DND-41 (cell line): ENCODE results near the gene BAD.

Experiments
- CTCF ChIP-seq: IDR thresholded peaks from 2 replicates; pipeline ENCODE4 v1.5.1; 2012; ENCODE audit warnings: borderline replicate concordance, low read length, moderate library complexity, mild to moderate bottlenecking; ENCODE audit not compliant: poor library complexity, severe bottlenecking; ENCODE audit errors: extremely low read depth
- EZH2 ChIP-seq: IDR thresholded peaks from 3 replicates; pipeline ENCODE4 v1.6.1; 2012; ENCODE audit warnings: borderline replicate concordance, low read depth, mild to moderate bottlenecking, moderate library complexity, low read length, inconsistent platforms; ENCODE audit not compliant: severe bottlenecking

- TF ChIP-seq CTCF, result no peak
- no peak for TF ChIP-seq EZH2
Measured at GRCh38 chr11:64235437-64236161, 48.9 kb downstream of the BAD start.
